ENCODE data around the gene VARS1. TPM values are rescaled to one million over a fixed set of nuclear protein-coding genes. Genes with fewer than 3 reads are reported as not detected.

VARS1 gene
- total RNA-seq, result 80.2 and 96.9 TPM in 2 replicates

DNA sequence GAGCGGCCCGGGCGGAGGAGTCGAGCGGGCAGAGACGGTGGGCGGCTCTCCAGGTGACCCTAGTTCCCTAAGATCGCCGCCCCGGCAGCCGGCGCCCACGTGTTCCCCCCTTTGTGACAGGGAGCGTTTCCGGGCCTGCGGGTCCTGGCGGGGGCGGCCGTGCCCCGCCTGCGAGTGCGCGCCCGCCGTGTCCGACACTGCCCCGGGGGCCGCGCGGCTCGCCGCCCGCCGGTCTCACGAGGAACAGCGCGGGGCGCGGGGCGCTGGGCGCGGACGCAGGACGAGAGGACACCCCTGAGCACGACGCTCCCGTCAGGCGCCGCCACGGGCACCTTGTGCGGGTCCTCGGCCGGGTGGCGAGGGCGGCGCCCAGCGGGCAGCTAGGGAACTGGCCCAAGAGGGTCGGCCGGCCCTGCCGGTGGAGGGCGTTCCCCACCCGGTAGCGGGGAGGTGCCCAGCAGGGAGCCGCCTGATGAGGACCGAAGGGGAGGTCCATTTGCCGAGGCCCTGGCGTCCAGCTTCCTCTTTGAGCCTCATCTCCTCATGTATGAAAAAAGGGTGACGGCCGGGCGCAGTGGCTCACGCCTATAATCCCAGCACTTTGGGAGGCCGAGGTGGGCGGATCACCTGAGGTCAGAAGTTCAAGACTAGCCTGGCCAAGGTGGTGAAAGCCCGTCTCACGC lies at the start of gene VARS1:
Gene VARS1 (minus strand): TSS at position 137 of the 683 bp plus-strand sequence. CDS start 535 bp downstream, outside the sequence.

DNA sequence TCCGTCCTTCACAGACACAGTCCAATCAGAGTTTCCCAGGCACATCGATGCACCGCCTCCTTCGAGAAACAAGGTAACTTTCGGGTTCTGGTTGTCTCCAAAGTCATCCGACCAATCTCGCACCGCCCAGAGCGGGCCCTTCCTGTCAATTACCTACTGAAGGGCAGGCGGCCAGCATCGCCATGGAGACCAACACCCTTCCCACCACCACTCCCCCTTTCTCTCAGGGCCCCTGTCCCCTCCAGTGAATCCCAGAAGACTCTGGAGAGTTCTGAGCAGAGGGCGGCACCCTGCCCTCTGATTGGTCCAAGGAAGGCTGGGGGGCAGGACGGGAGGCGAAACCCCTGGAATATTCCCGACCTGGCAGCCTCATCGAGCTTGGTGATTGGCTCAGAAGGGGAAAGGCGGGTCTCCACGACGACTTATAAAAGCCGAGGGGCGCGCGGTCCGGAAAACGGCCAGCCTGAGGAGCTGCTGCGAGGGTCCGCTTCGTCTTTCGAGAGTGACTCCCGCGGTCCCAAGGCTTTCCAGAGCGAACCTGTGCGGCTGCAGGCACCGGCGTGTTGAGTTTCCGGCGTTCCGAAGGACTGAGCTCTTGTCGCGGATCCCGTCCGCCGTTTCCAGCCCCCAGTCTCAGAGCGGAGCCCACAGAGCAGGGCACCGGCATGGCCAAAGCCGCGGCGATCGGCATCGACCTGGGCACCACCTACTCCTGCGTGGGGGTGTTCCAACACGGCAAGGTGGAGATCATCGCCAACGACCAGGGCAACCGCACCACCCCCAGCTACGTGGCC lies 31.9 kb upstream of the VARS1 start, which contains the start of gene HSPA1B:
Gene HSPA1B (plus strand): TSS at position 453 of the 794 bp plus-strand sequence. CDS start 213 bp downstream, at position 666.

DNA sequence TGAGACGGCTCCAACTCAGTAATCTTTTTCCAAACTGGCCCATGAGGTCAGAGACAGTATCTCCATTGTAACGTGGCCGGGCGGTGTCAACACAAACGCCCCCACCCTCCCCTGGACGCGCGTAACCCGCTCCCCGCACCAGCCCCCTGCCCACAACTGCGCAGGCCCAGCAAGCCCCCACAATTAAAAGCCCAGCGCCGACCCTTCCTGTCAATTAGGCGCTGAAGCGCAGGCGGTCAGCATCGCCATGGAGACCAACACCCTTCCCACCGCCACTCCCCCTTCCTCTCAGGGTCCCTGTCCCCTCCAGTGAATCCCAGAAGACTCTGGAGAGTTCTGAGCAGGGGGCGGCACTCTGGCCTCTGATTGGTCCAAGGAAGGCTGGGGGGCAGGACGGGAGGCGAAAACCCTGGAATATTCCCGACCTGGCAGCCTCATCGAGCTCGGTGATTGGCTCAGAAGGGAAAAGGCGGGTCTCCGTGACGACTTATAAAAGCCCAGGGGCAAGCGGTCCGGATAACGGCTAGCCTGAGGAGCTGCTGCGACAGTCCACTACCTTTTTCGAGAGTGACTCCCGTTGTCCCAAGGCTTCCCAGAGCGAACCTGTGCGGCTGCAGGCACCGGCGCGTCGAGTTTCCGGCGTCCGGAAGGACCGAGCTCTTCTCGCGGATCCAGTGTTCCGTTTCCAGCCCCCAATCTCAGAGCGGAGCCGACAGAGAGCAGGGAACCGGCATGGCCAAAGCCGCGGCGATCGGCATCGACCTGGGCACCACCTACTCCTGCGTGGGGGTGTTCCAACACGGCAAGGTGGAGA lies 19.7 kb upstream of the VARS1 start, which contains the start of the genes HSPA1A and HSPA1L:
Gene HSPA1A (plus strand): TSS at position 519 of the 814 bp plus-strand sequence. CDS start 214 bp downstream, at position 733.
Gene HSPA1L (minus strand): TSS at position 259 of the 814 bp plus-strand sequence. CDS start 3,311 bp downstream, outside the sequence.

DNA sequence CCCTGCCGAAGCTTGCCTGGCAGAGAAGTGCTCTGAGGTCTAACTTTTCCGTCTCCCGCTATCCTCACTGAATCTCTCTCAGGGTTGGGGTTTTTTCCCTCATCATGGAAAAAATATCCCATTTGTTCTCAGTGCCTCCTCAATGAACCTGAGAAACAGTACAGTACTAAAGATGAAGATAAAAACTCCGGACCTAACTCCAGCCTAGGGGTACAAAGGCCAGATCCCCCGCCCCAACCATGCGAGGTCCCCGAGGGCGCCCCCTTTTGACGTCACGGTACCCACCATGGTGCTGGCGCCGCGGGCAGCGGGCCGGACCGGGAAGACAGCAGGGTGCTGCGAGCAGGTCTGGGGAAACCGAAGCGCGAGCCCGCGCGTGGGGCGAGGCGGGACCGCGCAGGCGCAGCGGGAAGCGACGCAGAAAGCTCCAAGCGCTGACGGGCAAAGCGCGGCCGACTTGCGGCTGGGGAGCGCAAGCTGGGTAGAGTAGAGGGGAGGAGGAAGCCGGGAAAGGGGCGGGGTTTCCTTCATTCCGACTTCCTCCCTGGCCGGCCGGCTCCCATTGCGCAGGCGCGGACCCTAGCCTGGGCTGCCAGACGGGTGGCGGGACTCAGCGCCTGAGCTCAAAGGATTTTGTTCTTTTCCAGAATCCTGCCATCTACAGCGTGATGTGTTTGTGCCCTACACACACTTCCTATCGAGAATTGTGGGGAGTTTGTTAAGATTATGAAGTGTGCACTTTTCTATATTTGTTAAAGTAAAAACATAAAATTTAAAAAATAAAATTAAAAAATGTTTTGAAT lies 11.1 kb upstream of the VARS1 start, which contains the start of gene LSM2:
Gene LSM2 (minus strand): TSS at position 497 of the 803 bp plus-strand sequence. CDS start 209 bp downstream, at position 288.

DNA sequence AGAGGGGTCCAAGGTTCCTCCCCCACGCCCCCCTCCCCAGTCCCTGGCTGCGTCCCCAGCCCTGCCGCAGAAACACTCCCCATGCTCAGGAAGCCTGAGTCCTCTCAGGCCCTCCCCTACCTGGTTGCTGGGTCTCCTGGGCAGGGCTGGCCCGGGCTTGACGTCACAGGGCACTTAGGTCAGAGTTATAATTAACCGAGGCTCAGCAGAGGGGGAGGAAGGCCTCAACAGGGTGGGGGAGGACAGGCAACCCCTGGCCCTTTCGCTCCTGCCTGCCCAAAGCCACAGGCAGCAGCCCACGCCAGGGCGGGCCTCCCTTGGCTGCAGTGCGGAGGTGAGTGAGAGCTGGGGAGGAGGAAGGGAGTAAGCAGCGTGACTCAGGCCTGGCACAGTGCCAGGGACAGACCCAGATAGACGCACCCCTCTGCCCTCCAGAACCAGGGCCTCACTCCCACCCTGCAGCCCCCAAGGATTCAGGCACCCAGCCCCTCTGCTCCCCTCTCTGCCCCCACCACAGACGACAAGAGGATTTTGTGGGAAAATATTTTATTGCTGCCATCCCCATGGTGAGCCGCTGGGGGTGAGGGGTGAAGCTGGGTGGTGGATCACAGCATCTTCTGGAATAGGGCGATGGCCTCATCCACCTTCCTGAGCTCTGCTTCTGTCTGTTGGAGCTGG lies 18.4 kb downstream of the VARS1 start, which contains the start of gene VWA7:
Gene VWA7 (minus strand): TSS at position 340 of the 678 bp plus-strand sequence. CDS start 549 bp downstream, outside the sequence.

DNA sequence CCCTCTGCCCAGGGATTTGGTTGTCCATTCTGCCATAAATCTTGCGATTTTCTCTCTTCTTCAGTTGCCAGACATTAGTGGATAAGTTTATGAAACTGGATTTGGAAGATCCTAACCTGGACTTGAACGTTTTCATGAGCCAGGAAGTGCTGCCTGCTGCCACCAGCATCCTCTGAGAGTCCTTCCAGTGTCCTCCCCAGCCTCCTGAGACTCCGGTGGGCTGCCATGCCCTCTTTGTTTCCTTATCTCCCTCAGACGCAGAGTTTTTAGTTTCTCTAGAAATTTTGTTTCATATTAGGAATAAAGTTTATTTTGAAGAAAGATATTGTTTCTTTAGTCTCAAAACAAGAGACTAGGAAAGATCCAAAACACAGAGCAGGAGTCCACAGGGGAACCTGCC lies 33.2 kb downstream of the VARS1 start, which contains the start of gene SAPCD1:
Gene SAPCD1 (plus strand): TSS at position 301 of the 400 bp plus-strand sequence. CDS start 399 bp downstream, outside the sequence.

Small RNA genes lying within 50 kb of the gene (small RNA-seq; reads per million reads assigned to genes)
- gene MSH5-SAPCD1 (not detected), gene RF00019 (not detected), gene RNU6-850P (not detected), gene SAPCD1 (not detected), gene SNORD48 (32.4 reads per million, percentile 97 among the genes with 10 or more reads in this experiment), gene SNORD52 (not detected)

Other genes with a start within 250 kb of the VARS1 start
- gene ATP6V1G2, start 249.1 kb downstream of the VARS1 start, total RNA-seq, result 0.50 and 0.53 TPM in 2 replicates
- 17.1 and 19.1 TPM in 2 replicates for gene NFKBIL1, start 248.1 kb downstream of the VARS1 start, total RNA-seq
- gene LTA, start 223.5 kb downstream of the VARS1 start, total RNA-seq, result not detected in 2 replicates
- not detected in 2 replicates for gene TNF, start 220.2 kb downstream of the VARS1 start, total RNA-seq
- 0.80 and 1.2 TPM in 2 replicates for gene LTB, start 213.3 kb downstream of the VARS1 start, total RNA-seq
- 0.29 and 0.40 TPM in 2 replicates for gene LST1, start 209.5 kb downstream of the VARS1 start, total RNA-seq
- not detected in 2 replicates for gene NCR3, start 202.7 kb downstream of the VARS1 start, total RNA-seq
- not detected in 2 replicates for gene AIF1, start 180.5 kb downstream of the VARS1 start, total RNA-seq
- 84.0 and 112 TPM in 2 replicates for gene PRRC2A, start 175.0 kb downstream of the VARS1 start, total RNA-seq
- 149 and 209 TPM in 2 replicates for gene BAG6, start 143.1 kb downstream of the VARS1 start, total RNA-seq
- gene APOM, start 139.9 kb downstream of the VARS1 start, total RNA-seq, result 0.29 TPM in 1 of 2 replicates, not detected in the other
- gene C6orf47, start 135.0 kb downstream of the VARS1 start, total RNA-seq, result 11.8 and 12.0 TPM in 2 replicates
- gene GPANK1, start 130.8 kb downstream of the VARS1 start, total RNA-seq, result 11.8 and 15.4 TPM in 2 replicates
- gene CSNK2B, start 129.7 kb downstream of the VARS1 start, total RNA-seq, result 178 and 196 TPM in 2 replicates
- gene LY6G5B, start 125.8 kb downstream of the VARS1 start, total RNA-seq, result 5.7 and 7.2 TPM in 2 replicates
- 1.3 and 1.6 TPM in 2 replicates for gene LY6G5C, start 114.7 kb downstream of the VARS1 start, total RNA-seq
- gene ABHD16A, start 92.4 kb downstream of the VARS1 start, total RNA-seq, result 26.7 and 30.5 TPM in 2 replicates
- gene LY6G6F, start 88.9 kb downstream of the VARS1 start, total RNA-seq, result not detected in 2 replicates
- not detected in 2 replicates for gene LY6G6D, start 80.4 kb downstream of the VARS1 start, total RNA-seq
- not detected in 2 replicates for gene LY6G6C, start 74.0 kb downstream of the VARS1 start, total RNA-seq
- not detected in 2 replicates for gene MPIG6B, start 72.4 kb downstream of the VARS1 start, total RNA-seq
- gene DDAH2, start 66.5 kb downstream of the VARS1 start, total RNA-seq, result 35.2 and 44.4 TPM in 2 replicates
- 650 and 798 TPM in 2 replicates for gene CLIC1, start 59.2 kb downstream of the VARS1 start, total RNA-seq
- 18.6 and 30.9 TPM in 2 replicates for gene MSH5, start 55.7 kb downstream of the VARS1 start, total RNA-seq
- gene SAPCD1, start 33.1 kb downstream of the VARS1 start, total RNA-seq, result 0.66 and 1.6 TPM in 2 replicates
- 0.27 and 0.29 TPM in 2 replicates for gene VWA7, start 18.4 kb downstream of the VARS1 start, total RNA-seq
- gene LSM2, start 11.2 kb upstream of the VARS1 start, total RNA-seq, result 51.3 and 55.1 TPM in 2 replicates
- 0.40 and 0.57 TPM in 2 replicates for gene HSPA1L, start 19.5 kb upstream of the VARS1 start, total RNA-seq
- gene HSPA1A, start 19.8 kb upstream of the VARS1 start, total RNA-seq, result 35.1 and 75.0 TPM in 2 replicates
- gene HSPA1B, start 32.0 kb upstream of the VARS1 start, total RNA-seq, result 26.1 and 97.3 TPM in 2 replicates
- 43.5 and 45.3 TPM in 2 replicates for gene NEU1, start 67.1 kb upstream of the VARS1 start, total RNA-seq
- 0.13 and 0.65 TPM in 2 replicates for gene SLC44A4, start 83.2 kb upstream of the VARS1 start, total RNA-seq
- 34.0 and 40.5 TPM in 2 replicates for gene EHMT2, start 101.9 kb upstream of the VARS1 start, total RNA-seq
- gene ZBTB12, start 106.3 kb upstream of the VARS1 start, total RNA-seq, result 1.1 and 1.3 TPM in 2 replicates
- gene C2, start 132.0 kb upstream of the VARS1 start, total RNA-seq, result not detected in 2 replicates
- gene CFB, start 150.3 kb upstream of the VARS1 start, total RNA-seq, result 1.3 TPM in 2 replicates
- 99.7 and 101 TPM in 2 replicates for gene NELFE, start 163.2 kb upstream of the VARS1 start, total RNA-seq
- 38.3 and 43.7 TPM in 2 replicates for gene SKIC2, start 163.4 kb upstream of the VARS1 start, total RNA-seq
- gene DXO, start 176.4 kb upstream of the VARS1 start, total RNA-seq, result 13.2 and 14.2 TPM in 2 replicates
- 0.86 and 1.6 TPM in 2 replicates for gene C4A, start 186.3 kb upstream of the VARS1 start, total RNA-seq
- gene C4B, start 219.0 kb upstream of the VARS1 start, total RNA-seq, result 0.43 and 1.9 TPM in 2 replicates
- gene CYP21A2, start 242.7 kb upstream of the VARS1 start, total RNA-seq, result not detected in 2 replicates